ENCODE measurements around the gene HECTD4. TPM values are rescaled to one million over a fixed set of nuclear protein-coding genes. Genes with fewer than 3 reads are reported as not detected.
A peak's percentile ranks its signal among the peaks of the same experiment; 100 is the strongest.

HECTD4 gene
- total and polyA plus RNA-seq, 9 of the 15 experiments (the other 6 are each of a cell fraction or from before 2014, with no cell fraction given) = 3.5 to 33.3 (median 13.5) TPM

DNA sequence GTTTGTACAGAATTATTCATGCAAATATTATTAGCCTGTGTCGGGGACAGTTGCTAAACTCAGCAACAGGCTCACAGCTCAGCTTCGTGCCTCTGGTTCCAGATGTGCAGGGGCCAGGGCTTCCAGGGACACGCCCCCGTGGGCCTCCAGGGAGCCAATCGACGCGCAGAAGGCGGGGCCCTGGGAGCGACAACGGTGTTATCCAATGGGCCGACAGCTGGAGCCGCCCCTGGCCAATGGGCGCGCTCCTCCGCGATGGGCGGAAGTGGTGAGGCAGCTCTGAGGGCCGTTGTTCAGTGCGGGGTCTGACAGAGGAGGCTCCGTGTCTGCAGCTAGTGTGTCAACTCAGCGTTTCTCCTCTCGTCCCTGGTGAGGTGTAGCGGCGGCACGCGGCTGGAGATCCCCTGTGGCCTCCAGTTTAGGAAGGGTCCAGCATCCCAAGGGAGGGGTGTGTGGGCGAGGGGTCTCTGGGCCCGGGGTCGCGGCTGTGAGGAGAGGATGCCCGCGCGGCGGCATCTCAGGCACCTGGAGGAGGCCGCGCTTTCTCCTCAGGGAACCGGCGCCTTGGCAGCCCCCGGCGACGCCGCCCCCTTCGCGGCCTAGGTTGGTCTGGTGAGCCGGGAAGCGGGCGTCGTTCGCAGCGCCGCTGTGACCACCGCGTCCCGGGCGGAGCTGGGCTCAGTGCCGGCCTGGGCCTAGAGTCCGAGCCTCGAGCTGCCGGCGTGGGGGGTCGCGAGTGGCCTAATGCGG is 256.8 kb downstream of the HECTD4 start, which contains the start of gene TRAFD1 (continued):
- no peak for TF ChIP-seq SOX6 (IDR thresholded peaks at IDR 0.05)
- no peak for TF ChIP-seq MCM2 (IDR thresholded peaks at IDR 0.05; ENCODE audit: low read depth)
- TF ChIP-seq, protein P1, sequence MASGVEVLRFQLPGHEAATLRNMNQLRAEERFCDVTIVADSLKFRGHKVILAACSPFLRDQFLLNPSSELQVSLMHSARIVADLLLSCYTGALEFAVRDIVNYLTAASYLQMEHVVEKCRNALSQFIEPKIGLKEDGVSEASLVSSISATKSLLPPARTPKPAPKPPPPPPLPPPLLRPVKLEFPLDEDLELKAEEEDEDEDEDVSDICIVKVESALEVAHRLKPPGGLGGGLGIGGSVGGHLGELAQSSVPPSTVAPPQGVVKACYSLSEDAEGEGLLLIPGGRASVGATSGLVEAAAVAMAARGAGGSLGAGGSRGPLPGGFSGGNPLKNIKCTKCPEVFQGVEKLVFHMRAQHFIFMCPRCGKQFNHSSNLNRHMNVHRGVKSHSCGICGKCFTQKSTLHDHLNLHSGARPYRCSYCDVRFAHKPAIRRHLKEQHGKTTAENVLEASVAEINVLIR (CRISPR knock-in tag; IDR thresholded peaks at IDR 0.05) = no peak
- no peak for TF ChIP-seq SRSF9 (IDR thresholded peaks at IDR 0.05; ENCODE audit: borderline replicate concordance, low read depth, low read length)
- no peak for TF ChIP-seq NCOR1 (IDR thresholded peaks at IDR 0.05)
- no peak for TF ChIP-seq ZNF707 (CRISPR knock-in tag; conservative IDR thresholded peaks at IDR 0.05)
- no peak for TF ChIP-seq ZNF589 (CRISPR knock-in tag; IDR thresholded peaks at IDR 0.05; ENCODE audit: low read depth)
- TF ChIP-seq RBM14 (IDR thresholded peaks at IDR 0.05; ENCODE audit: borderline replicate concordance, insufficient read depth, low read depth, low read length) = no peak
- TF ChIP-seq E2F3 (CRISPR knock-in tag; IDR thresholded peaks at IDR 0.05) = no peak
- no peak for TF ChIP-seq ZNF561 (CRISPR knock-in tag; conservative IDR thresholded peaks at IDR 0.05)
- TF ChIP-seq GABPB2 (CRISPR knock-in tag; conservative IDR thresholded peaks at IDR 0.05) = no peak
- TF ChIP-seq, protein P2, sequence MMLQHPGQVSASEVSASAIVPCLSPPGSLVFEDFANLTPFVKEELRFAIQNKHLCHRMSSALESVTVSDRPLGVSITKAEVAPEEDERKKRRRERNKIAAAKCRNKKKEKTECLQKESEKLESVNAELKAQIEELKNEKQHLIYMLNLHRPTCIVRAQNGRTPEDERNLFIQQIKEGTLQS (IDR thresholded peaks at IDR 0.05) = no peak
- TF ChIP-seq, protein P2 (CRISPR knock-in tag; conservative IDR thresholded peaks at IDR 0.05) = 0 out of 2 replicates have a peak, but pooled peaks have one; percentile 47
- TF ChIP-seq, protein P3, sequence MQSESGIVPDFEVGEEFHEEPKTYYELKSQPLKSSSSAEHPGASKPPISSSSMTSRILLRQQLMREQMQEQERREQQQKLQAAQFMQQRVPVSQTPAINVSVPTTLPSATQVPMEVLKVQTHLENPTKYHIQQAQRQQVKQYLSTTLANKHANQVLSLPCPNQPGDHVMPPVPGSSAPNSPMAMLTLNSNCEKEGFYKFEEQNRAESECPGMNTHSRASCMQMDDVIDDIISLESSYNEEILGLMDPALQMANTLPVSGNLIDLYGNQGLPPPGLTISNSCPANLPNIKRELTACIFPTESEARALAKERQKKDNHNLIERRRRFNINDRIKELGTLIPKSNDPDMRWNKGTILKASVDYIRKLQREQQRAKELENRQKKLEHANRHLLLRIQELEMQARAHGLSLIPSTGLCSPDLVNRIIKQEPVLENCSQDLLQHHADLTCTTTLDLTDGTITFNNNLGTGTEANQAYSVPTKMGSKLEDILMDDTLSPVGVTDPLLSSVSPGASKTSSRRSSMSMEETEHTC (IDR thresholded peaks at IDR 0.05) = no peak
- peak; percentile 60; the same call in 1 of the 2 replicates for TF ChIP-seq KLF13 (tag; IDR thresholded peaks at IDR 0.05; ENCODE audit: borderline replicate concordance, low read depth)
- TF ChIP-seq SMARCA4 (IDR thresholded peaks at IDR 0.05) = no peak
- TF ChIP-seq, protein P4, sequence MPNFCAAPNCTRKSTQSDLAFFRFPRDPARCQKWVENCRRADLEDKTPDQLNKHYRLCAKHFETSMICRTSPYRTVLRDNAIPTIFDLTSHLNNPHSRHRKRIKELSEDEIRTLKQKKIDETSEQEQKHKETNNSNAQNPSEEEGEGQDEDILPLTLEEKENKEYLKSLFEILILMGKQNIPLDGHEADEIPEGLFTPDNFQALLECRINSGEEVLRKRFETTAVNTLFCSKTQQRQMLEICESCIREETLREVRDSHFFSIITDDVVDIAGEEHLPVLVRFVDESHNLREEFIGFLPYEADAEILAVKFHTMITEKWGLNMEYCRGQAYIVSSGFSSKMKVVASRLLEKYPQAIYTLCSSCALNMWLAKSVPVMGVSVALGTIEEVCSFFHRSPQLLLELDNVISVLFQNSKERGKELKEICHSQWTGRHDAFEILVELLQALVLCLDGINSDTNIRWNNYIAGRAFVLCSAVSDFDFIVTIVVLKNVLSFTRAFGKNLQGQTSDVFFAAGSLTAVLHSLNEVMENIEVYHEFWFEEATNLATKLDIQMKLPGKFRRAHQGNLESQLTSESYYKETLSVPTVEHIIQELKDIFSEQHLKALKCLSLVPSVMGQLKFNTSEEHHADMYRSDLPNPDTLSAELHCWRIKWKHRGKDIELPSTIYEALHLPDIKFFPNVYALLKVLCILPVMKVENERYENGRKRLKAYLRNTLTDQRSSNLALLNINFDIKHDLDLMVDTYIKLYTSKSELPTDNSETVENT (CRISPR knock-in tag; IDR thresholded peaks at IDR 0.05) = peak; percentile 77
- no peak for TF ChIP-seq FOXJ2 (tag; IDR thresholded peaks at IDR 0.05)
- TF ChIP-seq, protein P5, sequence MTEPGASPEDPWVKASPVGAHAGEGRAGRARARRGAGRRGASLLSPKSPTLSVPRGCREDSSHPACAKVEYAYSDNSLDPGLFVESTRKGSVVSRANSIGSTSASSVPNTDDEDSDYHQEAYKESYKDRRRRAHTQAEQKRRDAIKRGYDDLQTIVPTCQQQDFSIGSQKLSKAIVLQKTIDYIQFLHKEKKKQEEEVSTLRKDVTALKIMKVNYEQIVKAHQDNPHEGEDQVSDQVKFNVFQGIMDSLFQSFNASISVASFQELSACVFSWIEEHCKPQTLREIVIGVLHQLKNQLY (CRISPR knock-in tag; conservative IDR thresholded peaks at IDR 0.05) = no peak
- peak; percentile 62; the same call in 1 of the 2 replicates for TF ChIP-seq ATF7 (IDR thresholded peaks at IDR 0.05)

Data from K562 (cell line).